ENCODE measurements around the gene SMAGP. TPM values are rescaled to one million over a fixed set of nuclear protein-coding genes. Genes with fewer than 3 reads are reported as not detected.
"Not testable (repeated sequence)": the region's sequence is repeated elsewhere in the genome, so short reads cannot be mapped to it uniquely, and the experiment has no call there.

Gene SMAGP
- total RNA-seq, 2 experiments from 2014 or later, result 0.96 to 1.4 TPM

DNA sequence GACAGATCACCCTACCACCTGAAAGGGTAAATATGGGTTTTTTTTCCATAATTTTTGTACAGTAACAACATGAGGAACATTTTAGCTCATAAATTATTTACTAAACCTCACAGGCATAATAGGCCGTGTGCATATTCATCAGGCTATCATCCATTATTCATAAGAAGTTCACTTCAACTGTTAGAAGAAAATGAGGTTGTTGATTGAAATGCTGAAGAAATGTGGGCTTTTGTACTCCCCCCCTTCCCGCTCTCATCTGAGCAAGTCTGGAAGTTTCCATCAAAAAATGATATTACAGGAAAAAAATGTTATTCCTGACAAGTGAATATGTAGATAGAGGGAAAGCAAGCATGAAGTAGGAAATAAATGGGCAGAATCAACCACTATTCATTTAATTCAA, 44.4 kb downstream of the SMAGP start:
- POLR2A ChIA-PET, result interaction anchor here (1.1 to 3.4 kb wide), 3 partner anchors 8 to 54 kb away, joined by 3 to 15 read pairs (median 6); partner anchors contain the start of genes DAZAP2 and POU6F1
- Mint-ChIP-seq H3K9me3 (no peaks in the 10 kb centered on the region), H3K27ac (no peak overlapping the region), H3K27me3 (no peaks in the 10 kb centered on the region), H3K36me3 (ENCODE audit: low read depth) (no peaks in the 10 kb centered on the region), H3K4me1 (ENCODE audit: low read depth) (no peaks in the 10 kb centered on the region), H3K4me3 (no peak overlapping the region)
- DNase-seq (no peak), ATAC-seq (no peak)
- intact Hi-C loops (cut with micrococcal nuclease), result no loop called here
- CTCF ChIA-PET, result no interaction called here
- TF ChIP-seq, protein P1, sequence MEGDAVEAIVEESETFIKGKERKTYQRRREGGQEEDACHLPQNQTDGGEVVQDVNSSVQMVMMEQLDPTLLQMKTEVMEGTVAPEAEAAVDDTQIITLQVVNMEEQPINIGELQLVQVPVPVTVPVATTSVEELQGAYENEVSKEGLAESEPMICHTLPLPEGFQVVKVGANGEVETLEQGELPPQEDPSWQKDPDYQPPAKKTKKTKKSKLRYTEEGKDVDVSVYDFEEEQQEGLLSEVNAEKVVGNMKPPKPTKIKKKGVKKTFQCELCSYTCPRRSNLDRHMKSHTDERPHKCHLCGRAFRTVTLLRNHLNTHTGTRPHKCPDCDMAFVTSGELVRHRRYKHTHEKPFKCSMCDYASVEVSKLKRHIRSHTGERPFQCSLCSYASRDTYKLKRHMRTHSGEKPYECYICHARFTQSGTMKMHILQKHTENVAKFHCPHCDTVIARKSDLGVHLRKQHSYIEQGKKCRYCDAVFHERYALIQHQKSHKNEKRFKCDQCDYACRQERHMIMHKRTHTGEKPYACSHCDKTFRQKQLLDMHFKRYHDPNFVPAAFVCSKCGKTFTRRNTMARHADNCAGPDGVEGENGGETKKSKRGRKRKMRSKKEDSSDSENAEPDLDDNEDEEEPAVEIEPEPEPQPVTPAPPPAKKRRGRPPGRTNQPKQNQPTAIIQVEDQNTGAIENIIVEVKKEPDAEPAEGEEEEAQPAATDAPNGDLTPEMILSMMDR (IDR thresholded peaks at IDR 0.05), result no peak

DNA sequence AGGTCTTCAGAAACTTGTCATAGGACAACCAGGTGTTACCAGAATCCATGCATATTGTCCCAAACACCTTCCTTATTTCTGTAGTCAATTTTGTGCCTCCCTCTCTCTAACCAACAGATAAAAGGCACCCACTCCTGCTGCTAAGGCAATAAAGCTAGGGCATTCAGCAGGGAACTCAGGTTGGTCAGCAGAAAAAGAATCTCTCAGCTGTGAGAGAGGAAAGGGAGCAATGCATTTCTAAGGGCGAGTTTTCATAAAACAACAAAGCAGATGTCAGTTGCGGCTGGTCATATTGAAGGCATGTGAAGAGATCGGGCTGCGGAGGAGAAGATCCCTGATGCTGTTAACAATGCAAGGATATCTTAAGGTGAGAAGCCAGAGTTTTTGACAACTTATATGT, 45.0 kb downstream of the SMAGP start:
- no peaks in the 10 kb centered on the region for H3K4me1 Mint-ChIP-seq (ENCODE audit: low read depth)
- intact Hi-C loops (cut with micrococcal nuclease), result no loop called here
- no peak for DNase-seq
- ChIA-PET POLR2A (interaction anchor here (1.1 to 3.4 kb wide), 2 partner anchors 13 to 54 kb away, joined by 3 to 15 read pairs; partner anchors contain the start of gene DAZAP2), CTCF (no interaction called here)
- no peaks in the 10 kb centered on the region for H3K9me3 Mint-ChIP-seq
- H3K4me3 Mint-ChIP-seq, result no peak overlapping the region
- ATAC-seq, result no peak
- H3K27me3 Mint-ChIP-seq, result no peaks in the 10 kb centered on the region
- no peaks in the 10 kb centered on the region for H3K36me3 Mint-ChIP-seq (ENCODE audit: low read depth)
- H3K27ac Mint-ChIP-seq, result no peak overlapping the region
- TF ChIP-seq, protein P1 (IDR thresholded peaks at IDR 0.05), result no peak

DNA sequence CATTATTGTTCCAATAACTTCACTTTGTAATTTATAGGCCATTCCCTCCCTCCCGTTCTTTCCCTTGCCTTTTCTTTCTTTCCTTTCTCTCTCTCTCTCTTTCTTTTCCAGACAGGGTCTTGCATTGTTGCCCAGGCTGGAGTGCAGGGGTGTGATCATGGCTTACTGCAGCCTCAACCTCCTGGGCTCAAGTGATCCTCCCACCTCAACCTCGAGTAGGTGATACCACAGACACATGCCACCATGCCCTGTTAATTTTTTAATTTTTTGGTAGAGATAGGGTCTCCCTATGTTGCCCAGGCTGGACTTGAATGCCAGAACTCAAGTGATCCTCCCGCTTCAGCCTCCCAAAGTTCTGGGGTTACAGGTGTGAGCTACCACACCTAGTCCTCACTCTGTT, 45.6 kb downstream of the SMAGP start:
- POLR2A ChIA-PET, result interaction anchor here (1.1 kb wide), 1 partner anchor 53 kb away, joined by 3 read pairs; no protein-coding TSS in a partner anchor
- TF ChIP-seq, protein P1 (IDR thresholded peaks at IDR 0.05), result no peak
- Mint-ChIP-seq H3K9me3 (no peaks in the 10 kb centered on the region), H3K4me1 (ENCODE audit: low read depth) (no peaks in the 10 kb centered on the region), H3K36me3 (ENCODE audit: low read depth) (no peaks in the 10 kb centered on the region), H3K27ac (no peak overlapping the region), H3K4me3 (no peak overlapping the region), H3K27me3 (no peaks in the 10 kb centered on the region)
- no peak for ATAC-seq
- DNase-seq, result no peak
- CTCF ChIA-PET, result no interaction called here
- intact Hi-C loops (cut with micrococcal nuclease), result no loop called here

DNA sequence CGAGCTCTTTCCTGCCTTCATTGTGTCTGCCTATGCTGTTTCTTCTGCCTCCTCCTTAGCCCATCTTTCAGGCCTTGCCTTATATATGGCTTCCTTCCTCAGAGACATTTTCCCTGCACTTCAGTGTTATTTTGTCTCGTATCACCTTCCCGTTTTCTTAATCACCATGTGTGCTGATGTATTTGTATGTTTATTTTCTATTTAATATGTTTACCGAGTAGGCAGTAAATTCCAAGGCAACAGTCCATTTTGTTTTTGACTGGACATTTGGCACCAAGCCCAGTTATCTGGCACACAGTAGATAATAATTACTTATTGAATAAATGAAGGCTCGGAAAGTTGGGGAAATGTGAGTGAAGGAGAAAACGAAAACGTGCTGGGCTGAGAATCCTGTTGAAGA, 47.8 kb downstream of the SMAGP start:
- intact Hi-C loops (cut with micrococcal nuclease), result no loop called here
- no peak for ATAC-seq
- H3K4me1 Mint-ChIP-seq (ENCODE audit: low read depth), result peaks cover 11% of the 10 kb centered on the region
- H3K27ac Mint-ChIP-seq, result no peak overlapping the region
- H3K27me3 Mint-ChIP-seq, result no peaks in the 10 kb centered on the region
- ChIA-PET CTCF (interaction anchor here (1.2 kb wide), 1 partner anchor 11 kb away, joined by 4 read pairs; no protein-coding TSS in a partner anchor), POLR2A (no interaction called here)
- no peaks in the 10 kb centered on the region for H3K9me3 Mint-ChIP-seq
- no peak for DNase-seq
- H3K4me3 Mint-ChIP-seq, result no peak overlapping the region
- H3K36me3 Mint-ChIP-seq (ENCODE audit: low read depth), result no peaks in the 10 kb centered on the region
- TF ChIP-seq, protein P1 (IDR thresholded peaks at IDR 0.05), result no peak

DNA sequence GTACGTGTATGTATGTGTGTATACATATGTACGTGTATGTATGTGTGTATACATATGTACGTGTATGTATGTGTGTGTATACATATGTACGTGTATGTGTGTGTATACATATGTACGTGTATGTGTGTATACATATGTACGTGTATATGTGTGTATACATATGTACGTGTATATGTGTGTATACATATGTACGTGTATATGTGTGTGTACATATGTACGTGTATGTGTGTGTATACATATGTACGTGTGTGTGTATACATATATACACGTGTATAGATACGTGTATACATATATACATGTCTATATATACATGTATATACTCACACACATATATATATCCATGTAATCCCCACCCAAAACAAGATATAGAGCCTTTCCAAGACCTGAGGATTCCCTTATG, 50.4 kb downstream of the SMAGP start:
- H3K4me3 Mint-ChIP-seq; ATAC-seq; intact Hi-C loops (cut with micrococcal nuclease); DNase-seq; H3K27me3 Mint-ChIP-seq; H3K9me3 Mint-ChIP-seq; H3K36me3 Mint-ChIP-seq (ENCODE audit: low read depth); H3K27ac Mint-ChIP-seq; POLR2A ChIA-PET: not testable (repeated sequence)
- H3K4me1 Mint-ChIP-seq (ENCODE audit: low read depth), result peaks cover 15% of the 10 kb centered on the region
- CTCF ChIA-PET, result interaction anchor here (1.0 to 1.9 kb wide), 2 partner anchors 11 to 19 kb away, joined by 3 to 7 read pairs; partner anchors contain the start of gene DAZAP2
